Suprapubic skin (tissue), 3 donors: Measurements from ENCODE around the gene MSANTD3.

Experiments
- POLR2AphosphoS5 ChIP-seq, 3 donors: sonication (generic); formaldehyde crosslinking; IDR thresholded peaks; one replicate each; pipeline ENCODE4 v1.6.1; 2017; ENCODE audit warnings: antibody characterized with exemption in 3 of 3
- TF ChIP-seq, protein P1 (sequence below), 2 donors: fragments of 200-600 bp in 1 of 2; fragments of 450-650 bp in 1 of 2; sonication (generic) in 1 of 2; IDR thresholded peaks; one replicate each; pipeline ENCODE4 v1.5.1; 2016 to 2019; ENCODE audit warnings: antibody characterized with exemption in 2 of 2, mild to moderate bottlenecking in 1 of 2, moderate library complexity in 1 of 2

DNA sequence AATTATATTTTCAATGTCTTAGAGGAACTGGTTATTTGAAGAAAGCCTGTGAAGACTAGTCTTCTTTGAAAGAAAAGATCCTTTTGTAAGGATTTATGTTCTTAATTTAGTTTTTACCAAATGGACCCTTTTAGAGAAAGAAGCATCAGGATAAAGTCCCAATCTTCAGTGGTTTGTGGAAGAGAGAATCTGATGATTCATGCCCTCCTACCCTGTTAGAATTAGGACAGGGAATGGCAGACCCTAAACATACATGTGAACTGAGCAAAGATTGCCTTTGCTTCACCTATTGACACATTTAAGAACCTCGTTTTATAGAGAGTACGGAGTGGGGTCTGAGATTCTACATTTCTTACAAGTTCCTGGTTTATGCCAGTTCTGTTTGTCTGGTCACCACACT is 26.0 kb downstream of the MSANTD3 start:
- TF ChIP-seq, protein P1, sequence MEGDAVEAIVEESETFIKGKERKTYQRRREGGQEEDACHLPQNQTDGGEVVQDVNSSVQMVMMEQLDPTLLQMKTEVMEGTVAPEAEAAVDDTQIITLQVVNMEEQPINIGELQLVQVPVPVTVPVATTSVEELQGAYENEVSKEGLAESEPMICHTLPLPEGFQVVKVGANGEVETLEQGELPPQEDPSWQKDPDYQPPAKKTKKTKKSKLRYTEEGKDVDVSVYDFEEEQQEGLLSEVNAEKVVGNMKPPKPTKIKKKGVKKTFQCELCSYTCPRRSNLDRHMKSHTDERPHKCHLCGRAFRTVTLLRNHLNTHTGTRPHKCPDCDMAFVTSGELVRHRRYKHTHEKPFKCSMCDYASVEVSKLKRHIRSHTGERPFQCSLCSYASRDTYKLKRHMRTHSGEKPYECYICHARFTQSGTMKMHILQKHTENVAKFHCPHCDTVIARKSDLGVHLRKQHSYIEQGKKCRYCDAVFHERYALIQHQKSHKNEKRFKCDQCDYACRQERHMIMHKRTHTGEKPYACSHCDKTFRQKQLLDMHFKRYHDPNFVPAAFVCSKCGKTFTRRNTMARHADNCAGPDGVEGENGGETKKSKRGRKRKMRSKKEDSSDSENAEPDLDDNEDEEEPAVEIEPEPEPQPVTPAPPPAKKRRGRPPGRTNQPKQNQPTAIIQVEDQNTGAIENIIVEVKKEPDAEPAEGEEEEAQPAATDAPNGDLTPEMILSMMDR (IDR thresholded peaks at IDR 0.05), result no peak
- no peak for TF ChIP-seq POLR2AphosphoS5 (IDR thresholded peaks at IDR 0.05)
